ENCODE measurements around the gene CENPU.

DNA sequence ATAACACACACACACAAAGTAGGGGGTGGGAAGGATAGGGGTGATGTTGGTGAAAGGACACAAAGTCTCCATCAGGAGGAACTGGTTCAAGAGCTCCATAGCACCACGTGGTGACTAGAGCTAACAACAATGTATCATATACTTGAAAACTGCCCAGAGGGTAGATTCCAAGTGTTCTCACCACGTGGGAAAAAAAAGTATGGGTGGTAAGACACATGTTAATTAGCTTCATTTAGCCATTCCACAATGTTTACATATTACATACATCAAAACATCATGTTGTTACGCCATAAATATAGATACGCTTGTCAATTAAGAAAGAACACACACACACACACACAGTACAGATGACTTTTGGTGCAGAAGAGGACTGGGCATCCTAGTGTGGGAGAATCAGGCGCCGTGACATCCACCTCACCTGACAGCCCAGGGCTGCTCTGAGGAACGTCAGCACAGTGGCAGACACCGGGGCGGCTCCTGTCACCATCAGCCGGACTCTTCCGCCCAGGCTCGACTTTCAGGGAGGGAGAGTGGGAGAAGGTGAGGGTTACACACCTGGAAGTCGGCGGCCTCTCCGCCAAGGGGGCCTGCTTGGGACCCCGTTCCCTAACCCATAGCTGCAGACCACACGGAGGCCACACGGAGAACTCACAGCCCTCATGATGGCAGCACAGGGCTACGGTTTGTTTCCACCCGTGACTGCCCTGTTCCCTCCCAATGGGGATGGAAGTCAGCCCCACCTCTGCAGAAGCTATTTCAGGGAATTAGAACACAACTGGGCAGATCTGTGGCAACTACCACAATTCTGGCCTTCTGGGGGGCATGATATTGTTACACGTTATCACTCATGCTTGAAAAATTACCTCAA is 31.8 kb upstream of the CENPU start:
- TF ChIP-seq, protein P1, sequence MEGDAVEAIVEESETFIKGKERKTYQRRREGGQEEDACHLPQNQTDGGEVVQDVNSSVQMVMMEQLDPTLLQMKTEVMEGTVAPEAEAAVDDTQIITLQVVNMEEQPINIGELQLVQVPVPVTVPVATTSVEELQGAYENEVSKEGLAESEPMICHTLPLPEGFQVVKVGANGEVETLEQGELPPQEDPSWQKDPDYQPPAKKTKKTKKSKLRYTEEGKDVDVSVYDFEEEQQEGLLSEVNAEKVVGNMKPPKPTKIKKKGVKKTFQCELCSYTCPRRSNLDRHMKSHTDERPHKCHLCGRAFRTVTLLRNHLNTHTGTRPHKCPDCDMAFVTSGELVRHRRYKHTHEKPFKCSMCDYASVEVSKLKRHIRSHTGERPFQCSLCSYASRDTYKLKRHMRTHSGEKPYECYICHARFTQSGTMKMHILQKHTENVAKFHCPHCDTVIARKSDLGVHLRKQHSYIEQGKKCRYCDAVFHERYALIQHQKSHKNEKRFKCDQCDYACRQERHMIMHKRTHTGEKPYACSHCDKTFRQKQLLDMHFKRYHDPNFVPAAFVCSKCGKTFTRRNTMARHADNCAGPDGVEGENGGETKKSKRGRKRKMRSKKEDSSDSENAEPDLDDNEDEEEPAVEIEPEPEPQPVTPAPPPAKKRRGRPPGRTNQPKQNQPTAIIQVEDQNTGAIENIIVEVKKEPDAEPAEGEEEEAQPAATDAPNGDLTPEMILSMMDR (IDR thresholded peaks at IDR 0.05; ENCODE audit: poor library complexity, severe bottlenecking), result no peak
- TF ChIP-seq POLR2AphosphoS5 (IDR thresholded peaks at IDR 0.05) (no peak), EP300 (conservative IDR thresholded peaks at IDR 0.05; ENCODE audit: poor library complexity, severe bottlenecking) (no peak), EZH2 (IDR thresholded peaks at IDR 0.05; ENCODE audit: borderline replicate concordance, insufficient read depth, low read length, poor library complexity, severe bottlenecking) (no peak), TAF1 (IDR thresholded peaks at IDR 0.05; ENCODE audit: low read depth) (no peak)
- TF ChIP-seq, protein P2, sequence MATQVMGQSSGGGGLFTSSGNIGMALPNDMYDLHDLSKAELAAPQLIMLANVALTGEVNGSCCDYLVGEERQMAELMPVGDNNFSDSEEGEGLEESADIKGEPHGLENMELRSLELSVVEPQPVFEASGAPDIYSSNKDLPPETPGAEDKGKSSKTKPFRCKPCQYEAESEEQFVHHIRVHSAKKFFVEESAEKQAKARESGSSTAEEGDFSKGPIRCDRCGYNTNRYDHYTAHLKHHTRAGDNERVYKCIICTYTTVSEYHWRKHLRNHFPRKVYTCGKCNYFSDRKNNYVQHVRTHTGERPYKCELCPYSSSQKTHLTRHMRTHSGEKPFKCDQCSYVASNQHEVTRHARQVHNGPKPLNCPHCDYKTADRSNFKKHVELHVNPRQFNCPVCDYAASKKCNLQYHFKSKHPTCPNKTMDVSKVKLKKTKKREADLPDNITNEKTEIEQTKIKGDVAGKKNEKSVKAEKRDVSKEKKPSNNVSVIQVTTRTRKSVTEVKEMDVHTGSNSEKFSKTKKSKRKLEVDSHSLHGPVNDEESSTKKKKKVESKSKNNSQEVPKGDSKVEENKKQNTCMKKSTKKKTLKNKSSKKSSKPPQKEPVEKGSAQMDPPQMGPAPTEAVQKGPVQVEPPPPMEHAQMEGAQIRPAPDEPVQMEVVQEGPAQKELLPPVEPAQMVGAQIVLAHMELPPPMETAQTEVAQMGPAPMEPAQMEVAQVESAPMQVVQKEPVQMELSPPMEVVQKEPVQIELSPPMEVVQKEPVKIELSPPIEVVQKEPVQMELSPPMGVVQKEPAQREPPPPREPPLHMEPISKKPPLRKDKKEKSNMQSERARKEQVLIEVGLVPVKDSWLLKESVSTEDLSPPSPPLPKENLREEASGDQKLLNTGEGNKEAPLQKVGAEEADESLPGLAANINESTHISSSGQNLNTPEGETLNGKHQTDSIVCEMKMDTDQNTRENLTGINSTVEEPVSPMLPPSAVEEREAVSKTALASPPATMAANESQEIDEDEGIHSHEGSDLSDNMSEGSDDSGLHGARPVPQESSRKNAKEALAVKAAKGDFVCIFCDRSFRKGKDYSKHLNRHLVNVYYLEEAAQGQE (IDR thresholded peaks at IDR 0.05; ENCODE audit: borderline replicate concordance), result no peak
